Prostate gland (tissue), 2 donors: Measurements from ENCODE around the gene QRICH1. TPM values are rescaled to one million over a fixed set of nuclear protein-coding genes. Genes with fewer than 3 reads are reported as not detected.
A peak's percentile ranks its signal among the peaks of the same experiment; 100 is the strongest.

Source experiments
- DNase-seq: peaks from one replicate; pipeline ENCODE4 v3.0.0-alpha.2; 2019; ENCODE audit warnings: low spot score
- H3K27ac ChIP-seq, 2 donors: fragments of 200-600 bp; sonication (generic); 2 replicates each; pipeline ENCODE4 v1.5.1; 2017 to 2019
- H3K27me3 ChIP-seq: fragments of 200-600 bp; sonication (generic); replicated peaks from 2 replicates; pipeline ENCODE4 v1.5.1; 2019; ENCODE audit not compliant: insufficient read depth
- H3K36me3 ChIP-seq, 2 donors: fragments of 200-600 bp; sonication (generic); 1 replicate in 1 of 2; 2 replicates in 1 of 2; pipeline versions ENCODE4 v1.5.1 to v1.8.1; 2017 to 2019
- H3K4me1 ChIP-seq: fragments of 200-600 bp; sonication (generic); replicated peaks from 2 replicates; pipeline ENCODE4 v1.5.1; 2019
- H3K4me3 ChIP-seq, 2 donors: fragments of 200-600 bp; sonication (generic); 2 replicates each; pipeline ENCODE4 v1.5.1; 2017 to 2019
- H3K9me3 ChIP-seq: fragments of 200-600 bp; sonication (generic); 2 replicates; pipeline ENCODE4 v1.5.1; 2017
- POLR2A ChIP-seq: fragments of 450-650 bp; IDR thresholded peaks from one replicate; pipeline ENCODE4 v1.6.1; 2016; ENCODE audit warnings: antibody characterized with exemption, mild to moderate bottlenecking
- POLR2AphosphoS5 ChIP-seq: sonication (generic); formaldehyde crosslinking; IDR thresholded peaks from one replicate; pipeline ENCODE4 v1.6.1; 2017; ENCODE audit warnings: antibody characterized with exemption
- WGBS: methylation state at CpG from one replicate; pipeline ENCODE4 v1.1.5; 2018; 5-methylcytosine and 5-hydroxymethylcytosine counted together
- intact Hi-C: fragments of 100-400 bp; cut with DNase I; formaldehyde crosslinking; loops from one replicate; pipeline ENCODE4 v1.14.2; 2022
- total RNA-seq, 2 donors: library from RNA; depleted of rRNA; stranded (reverse); fragments of >200 nt; gene quantifications; one replicate each; pipeline ENCODE4 v1.1.0, GENCODE V29; 2016
- TF ChIP-seq, protein P1 (sequence below), 4 experiments: fragments of 200-600 bp in 2 of 4; fragments of 450-650 bp in 2 of 4; sonication (generic) in 2 of 4; IDR thresholded peaks; 1 replicate in 3 of 4; 2 replicates in 1 of 4; pipeline ENCODE4 v1.5.1; 2016 to 2019; ENCODE audit warnings: antibody characterized with exemption in 4 of 4, mild to moderate bottlenecking in 2 of 4, moderate library complexity in 2 of 4

QRICH1 gene
- total RNA-seq, 2 donors from 2014 or later = 60.1 to 132 TPM

DNA sequence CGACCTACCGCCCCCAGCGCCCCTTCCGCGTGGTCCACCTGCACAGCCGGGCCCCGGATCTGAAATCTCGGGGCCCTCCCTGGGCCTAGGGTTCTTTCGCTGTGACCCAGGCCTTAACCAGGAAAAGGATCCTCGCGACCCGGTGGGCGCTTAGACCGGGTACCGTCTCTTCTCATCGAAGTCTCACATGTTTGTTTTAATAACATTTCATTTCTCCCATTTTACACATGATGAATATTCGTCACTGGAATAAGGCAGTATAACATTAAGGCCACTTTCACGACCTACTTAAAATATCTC lies 75.2 kb downstream of the QRICH1 start:
- WGBS = 3% methylated on average over 18 of the region's 18 CpGs
- intact Hi-C loops = no loop called here

DNA sequence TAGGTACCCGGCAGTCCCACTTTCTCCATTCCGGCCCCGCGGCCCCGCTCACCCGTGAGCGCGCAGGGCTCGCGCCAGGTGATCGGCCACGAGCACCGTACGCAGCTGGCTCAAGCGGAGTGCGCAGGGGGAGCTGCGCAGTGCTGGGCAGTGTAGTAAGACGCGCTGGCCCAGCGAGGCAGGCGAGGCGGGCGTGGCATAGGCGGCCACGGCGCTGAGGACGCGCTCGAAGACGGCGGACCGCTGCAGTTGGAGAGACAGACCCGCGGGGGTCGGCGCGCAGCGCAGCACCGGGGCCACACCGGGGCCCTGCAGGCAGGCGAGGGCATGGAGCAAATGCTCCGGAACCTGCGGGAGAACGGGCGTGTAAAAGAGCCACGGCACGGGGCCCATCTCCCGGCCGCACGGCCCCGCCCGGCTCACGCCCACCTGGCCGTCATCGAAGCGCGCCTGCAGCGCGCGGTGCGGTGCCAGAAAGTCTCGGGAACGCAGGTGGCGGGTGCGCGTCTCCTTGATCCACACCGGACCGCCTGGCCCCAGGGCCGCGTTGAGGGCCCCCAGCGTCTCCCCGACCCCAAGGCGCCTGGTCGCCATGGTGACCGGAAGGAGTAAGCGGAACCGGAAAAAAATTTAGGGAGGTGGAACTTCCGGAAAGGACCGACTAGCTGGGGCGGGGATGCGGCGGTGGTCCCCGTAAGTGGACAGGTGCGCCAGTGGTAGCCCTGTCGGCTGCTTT lies 75.7 kb downstream of the QRICH1 start, which contains the start of gene DALRD3:
Gene DALRD3 (minus strand): TSS at position 610 of the 736 bp plus-strand sequence. CDS start 16 bp downstream, at position 594.
- TF ChIP-seq POLR2AphosphoS5 (peak; percentile 66), POLR2A (peak; percentile 47)
- TF ChIP-seq, protein P1, sequence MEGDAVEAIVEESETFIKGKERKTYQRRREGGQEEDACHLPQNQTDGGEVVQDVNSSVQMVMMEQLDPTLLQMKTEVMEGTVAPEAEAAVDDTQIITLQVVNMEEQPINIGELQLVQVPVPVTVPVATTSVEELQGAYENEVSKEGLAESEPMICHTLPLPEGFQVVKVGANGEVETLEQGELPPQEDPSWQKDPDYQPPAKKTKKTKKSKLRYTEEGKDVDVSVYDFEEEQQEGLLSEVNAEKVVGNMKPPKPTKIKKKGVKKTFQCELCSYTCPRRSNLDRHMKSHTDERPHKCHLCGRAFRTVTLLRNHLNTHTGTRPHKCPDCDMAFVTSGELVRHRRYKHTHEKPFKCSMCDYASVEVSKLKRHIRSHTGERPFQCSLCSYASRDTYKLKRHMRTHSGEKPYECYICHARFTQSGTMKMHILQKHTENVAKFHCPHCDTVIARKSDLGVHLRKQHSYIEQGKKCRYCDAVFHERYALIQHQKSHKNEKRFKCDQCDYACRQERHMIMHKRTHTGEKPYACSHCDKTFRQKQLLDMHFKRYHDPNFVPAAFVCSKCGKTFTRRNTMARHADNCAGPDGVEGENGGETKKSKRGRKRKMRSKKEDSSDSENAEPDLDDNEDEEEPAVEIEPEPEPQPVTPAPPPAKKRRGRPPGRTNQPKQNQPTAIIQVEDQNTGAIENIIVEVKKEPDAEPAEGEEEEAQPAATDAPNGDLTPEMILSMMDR (IDR thresholded peaks at IDR 0.05) = peak in 1 of 4 experiments; percentile 1
- peaks cover 12 to 16% of the 10 kb centered on the region in 2 donors for H3K36me3 ChIP-seq
- DNase-seq = peak; percentile 58
- 1% methylated on average over 35 of the region's 85 CpGs for WGBS
- H3K4me1 ChIP-seq = peaks cover 3% of the 10 kb centered on the region
- H3K27me3 ChIP-seq = no peaks in the 10 kb centered on the region
- peak within 1 kb of the TSS; percentile 50 to 74 for H3K4me3 ChIP-seq
- H3K27ac ChIP-seq = peak within 1 kb of the TSS; percentile 74 to 75
- intact Hi-C loops = no loop called here
- no peaks in the 10 kb centered on the region for H3K9me3 ChIP-seq

More for the DNA sequence above, 75.2 kb downstream of the QRICH1 start:
- no peak for TF ChIP-seq POLR2AphosphoS5
- TF ChIP-seq POLR2A = no peak
- TF ChIP-seq, protein P1 (IDR thresholded peaks at IDR 0.05) = no peak
- no peak for DNase-seq
- Histone ChIP-seq H3K4me3 (peak overlapping the region; percentile 50 to 74), H3K27me3 (no peaks in the 10 kb centered on the region), H3K27ac (peak overlapping the region; percentile 74 to 75), H3K4me1 (peaks cover 3% of the 10 kb centered on the region), H3K36me3 (peaks cover 12 to 16% of the 10 kb centered on the region in 2 donors), H3K9me3 (no peaks in the 10 kb centered on the region)

DNA sequence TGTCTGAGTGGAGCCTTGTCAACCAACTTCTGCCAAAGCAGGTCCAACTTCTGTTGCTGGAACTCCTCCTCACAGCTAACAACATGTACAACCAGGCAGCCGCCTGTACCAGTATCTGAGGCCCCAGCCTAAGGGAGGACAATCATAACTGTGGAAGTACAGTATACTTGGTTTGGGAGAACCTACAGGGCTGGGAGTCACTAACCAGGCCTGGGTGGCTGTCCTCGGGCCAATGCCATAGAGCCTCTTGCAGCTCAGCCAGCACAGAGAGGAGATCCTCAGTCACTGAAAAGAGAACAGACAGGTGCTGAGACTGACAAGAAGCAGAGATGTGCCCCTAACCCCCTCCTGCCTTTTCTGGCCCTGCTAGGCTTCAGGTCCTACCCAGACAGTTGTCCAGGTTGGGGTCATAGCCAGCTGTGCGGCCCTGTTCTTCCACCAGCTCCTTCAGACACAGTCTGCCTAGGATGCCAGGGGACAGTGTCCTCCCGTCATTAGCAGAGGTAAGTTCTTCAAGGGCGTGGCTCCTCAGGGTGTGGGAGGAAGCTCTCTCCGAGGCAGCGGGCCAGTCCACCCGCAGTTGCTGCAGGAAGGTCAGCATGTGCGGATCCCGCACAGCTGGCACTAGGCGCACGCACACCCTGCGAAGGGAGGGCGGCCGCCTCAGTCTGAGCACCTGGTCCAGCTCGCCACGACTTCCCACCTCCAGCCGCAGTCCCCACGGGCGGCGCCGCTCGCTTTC lies 76.5 kb downstream of the QRICH1 start:
- H3K27ac ChIP-seq = peak overlapping the region; percentile 74 to 75
- TF ChIP-seq POLR2A (no peak), POLR2AphosphoS5 (no peak)
- TF ChIP-seq, protein P1 (IDR thresholded peaks at IDR 0.05) = no peak
- H3K27me3 ChIP-seq = no peaks in the 10 kb centered on the region
- DNase-seq = no peak
- 7% methylated on average over 23 of the region's 23 CpGs for WGBS
- H3K9me3 ChIP-seq = no peaks in the 10 kb centered on the region
- peak overlapping the region; percentile 50 to 74 for H3K4me3 ChIP-seq
- H3K4me1 ChIP-seq = peaks cover 3% of the 10 kb centered on the region
- peaks cover 12 to 16% of the 10 kb centered on the region in 2 donors for H3K36me3 ChIP-seq
- intact Hi-C loops = no loop called here

DNA sequence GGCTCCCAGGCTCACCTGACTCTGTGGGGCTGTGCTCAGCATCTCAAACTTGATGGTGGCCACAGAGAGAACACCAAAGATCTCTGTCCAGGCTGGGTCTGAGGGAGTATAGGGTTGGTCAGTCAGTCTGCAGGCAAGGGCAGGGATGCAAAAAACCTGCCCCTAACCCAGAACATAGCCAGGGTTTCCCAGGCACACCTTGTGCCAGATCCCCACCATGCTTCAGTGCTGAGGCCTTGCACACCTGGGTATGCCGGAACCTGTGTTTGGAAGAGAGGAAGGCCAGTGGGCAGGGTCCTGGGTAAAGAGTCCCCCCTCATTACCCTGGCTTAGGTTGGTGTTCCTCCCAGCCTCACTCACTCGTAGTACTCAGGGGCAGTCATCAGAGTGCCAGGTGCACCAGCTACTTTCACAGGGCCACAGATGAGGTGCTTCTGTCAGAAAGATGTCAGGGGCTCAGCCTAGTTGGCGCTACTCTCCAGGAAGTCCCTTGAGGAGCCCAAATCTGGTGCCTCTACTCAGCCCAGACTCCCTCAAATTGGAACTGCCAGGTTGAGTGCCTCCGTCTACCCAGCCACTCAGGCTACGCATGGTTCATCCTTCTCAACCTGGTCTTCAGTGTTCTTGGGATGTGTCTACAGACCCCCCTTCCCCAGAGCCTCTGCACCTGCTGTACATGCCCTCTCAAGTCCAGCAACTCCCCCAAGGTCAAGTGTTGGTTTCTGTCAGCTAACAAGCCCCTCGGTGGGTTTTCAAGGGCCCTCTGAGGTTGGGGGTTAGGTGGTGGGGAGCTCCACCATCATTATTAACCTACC lies 77.2 kb downstream of the QRICH1 start:
- DNase-seq = no peak
- Histone ChIP-seq H3K4me1 (peaks cover 3% of the 10 kb centered on the region), H3K9me3 (no peaks in the 10 kb centered on the region), H3K27me3 (no peaks in the 10 kb centered on the region), H3K4me3 (no peak overlapping the region), H3K27ac (no peak overlapping the region), H3K36me3 (peaks cover 12 to 16% of the 10 kb centered on the region in 2 donors)
- WGBS = 87% methylated on average over 6 of the region's 6 CpGs
- intact Hi-C loops = no loop called here
- TF ChIP-seq POLR2A = no peak
- TF ChIP-seq, protein P1 (IDR thresholded peaks at IDR 0.05) = no peak
- TF ChIP-seq POLR2AphosphoS5 = no peak
